Astrocyte (in vitro differentiated cells and primary cell): ENCODE measurements around the gene GMDS. TPM values are rescaled to one million over a fixed set of nuclear protein-coding genes. Genes with fewer than 3 reads are reported as not detected.

ENCODE experiments used
- DNase-seq: peaks from one replicate; pipeline ENCODE4 v3.0.0-alpha.2; 2010; ENCODE audit warnings: low read depth
- FAIRE-seq: peaks from 2 replicates; lab custom pipeline; 2011; peaks lifted over from hg19 to GRCh38; lab: Jason Lieb, UNC
- H2AFZ ChIP-seq: 2 replicates; pipeline ENCODE4 v1.6.0; 2012; ENCODE audit warnings: low read depth, low read length, inconsistent platforms
- H3K27ac ChIP-seq: 2 replicates; pipeline ENCODE4 v1.5.1; 2011; ENCODE audit warnings: low read depth, low read length, inconsistent platforms
- H3K27me3 ChIP-seq: 2 replicates; pipeline ENCODE4 v1.6.0; 2011; ENCODE audit warnings: low read length, inconsistent platforms; ENCODE audit not compliant: insufficient read depth
- H3K36me3 ChIP-seq: 2 replicates; pipeline ENCODE4 v1.5.1; 2011; ENCODE audit warnings: low read length, inconsistent platforms; ENCODE audit not compliant: insufficient read depth
- H3K4me1 ChIP-seq: 2 replicates; pipeline ENCODE4 v1.5.1; 2011; ENCODE audit warnings: low read length, inconsistent platforms; ENCODE audit not compliant: insufficient read depth
- H3K4me2 ChIP-seq: 2 replicates; pipeline ENCODE4 v1.6.0; 2012; ENCODE audit warnings: low read length, inconsistent platforms
- H3K4me3 ChIP-seq: 2 replicates; pipeline ENCODE4 v1.5.1; 2011; ENCODE audit warnings: low read depth, mild to moderate bottlenecking, low read length, inconsistent platforms; ENCODE audit not compliant: insufficient read depth
- H3K79me2 ChIP-seq: 2 replicates; pipeline ENCODE4 v1.6.0; 2012; ENCODE audit warnings: mild to moderate bottlenecking, low read length, inconsistent platforms; ENCODE audit not compliant: insufficient read depth
- H3K9ac ChIP-seq: 2 replicates; pipeline ENCODE4 v1.6.0; 2012; ENCODE audit warnings: mild to moderate bottlenecking, low read length, inconsistent platforms
- H3K9me3 ChIP-seq: 2 replicates; pipeline ENCODE4 v1.5.1; 2012; ENCODE audit warnings: low read depth, mild to moderate bottlenecking, low read length, inconsistent platforms; ENCODE audit not compliant: insufficient read depth
- H4K20me1 ChIP-seq: 2 replicates; pipeline ENCODE4 v1.6.0; 2012; ENCODE audit warnings: low read length, inconsistent platforms; ENCODE audit not compliant: insufficient read depth
- H3K27ac Mint-ChIP-seq: one replicate; pipeline ENCODE4 v1.8.0; 2021; ENCODE audit warnings: mild to moderate bottlenecking, mixed read lengths; ENCODE audit not compliant: unreplicated experiment
- H3K27me3 Mint-ChIP-seq: one replicate; pipeline ENCODE4 v1.8.0; 2021; ENCODE audit warnings: low read depth, mixed read lengths; ENCODE audit not compliant: unreplicated experiment
- H3K36me3 Mint-ChIP-seq: one replicate; pipeline ENCODE4 v1.8.0; 2021; ENCODE audit warnings: low read depth, mixed read lengths; ENCODE audit not compliant: unreplicated experiment
- H3K4me1 Mint-ChIP-seq: one replicate; pipeline ENCODE4 v1.8.0; 2021; ENCODE audit warnings: low read depth, mixed read lengths; ENCODE audit not compliant: unreplicated experiment
- H3K4me3 Mint-ChIP-seq: one replicate; pipeline ENCODE4 v1.8.0; 2021; ENCODE audit warnings: mild to moderate bottlenecking, moderate library complexity, mixed read lengths; ENCODE audit not compliant: unreplicated experiment
- H3K9me3 Mint-ChIP-seq: one replicate; pipeline ENCODE4 v1.8.0; 2021; ENCODE audit warnings: mild to moderate bottlenecking, mixed read lengths; ENCODE audit not compliant: unreplicated experiment
- EZH2 ChIP-seq: IDR thresholded peaks from 2 replicates; pipeline ENCODE4 v1.6.1; 2012; ENCODE audit warnings: mild to moderate bottlenecking, low read length, inconsistent platforms; ENCODE audit not compliant: insufficient read depth
- total RNA-seq: library from RNA; stranded (reverse); gene quantifications from 2 replicates; pipeline ENCODE4 v1.2.1, GENCODE V29; 2021
- TF ChIP-seq, protein P1 (sequence below): IDR thresholded peaks from 2 replicates; pipeline ENCODE4 v1.5.1; 2011; ENCODE audit warnings: low read depth, mild to moderate bottlenecking, inconsistent platforms, low read length, moderate library complexity; ENCODE audit not compliant: insufficient read depth

GMDS gene
- total RNA-seq, 1 donor from 2014 or later = 9.4 TPM

DNA sequence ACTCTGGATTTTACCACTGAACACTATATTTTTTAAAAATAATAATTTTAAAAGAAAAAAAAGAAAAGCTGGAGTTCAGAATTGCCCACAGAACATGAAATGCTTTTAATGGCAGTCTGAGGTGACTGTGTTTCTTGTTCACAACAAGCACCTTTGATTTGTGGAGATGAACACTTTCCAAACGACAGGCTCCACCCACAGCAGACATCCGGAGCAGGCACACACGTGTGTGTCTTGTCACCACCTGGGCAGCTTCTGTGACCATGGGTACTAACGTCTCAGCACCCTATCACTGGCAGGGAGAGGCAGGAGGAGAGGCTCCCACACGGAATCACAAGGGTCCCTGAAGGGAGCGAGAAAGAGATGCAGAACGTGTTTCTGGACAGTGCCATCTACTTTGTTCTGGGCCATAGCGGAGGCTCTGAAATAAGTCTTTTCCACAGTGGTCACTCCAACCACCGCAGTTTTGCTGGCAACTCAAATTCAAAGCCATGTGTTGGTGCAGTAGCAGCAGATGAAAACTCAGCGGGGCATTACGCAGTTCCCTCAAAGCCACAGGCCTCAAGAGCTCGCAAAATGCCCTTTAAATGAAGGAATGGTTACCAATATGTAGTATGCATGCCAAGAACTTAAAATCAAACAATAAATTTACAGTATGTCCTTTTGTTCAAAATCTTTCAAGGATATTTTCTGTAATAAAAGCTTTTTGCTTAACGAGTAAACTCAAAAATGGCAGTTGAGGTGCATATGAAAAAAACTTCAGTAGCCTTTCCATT is 393.5 kb downstream of the GMDS start:
- no peaks in the 10 kb centered on the region for H4K20me1 ChIP-seq
- no peak overlapping the region for H3K4me3 Mint-ChIP-seq
- no peaks in the 10 kb centered on the region for H3K36me3 Mint-ChIP-seq
- H3K4me2 ChIP-seq = no peak overlapping the region
- H3K9ac ChIP-seq = no peak overlapping the region
- H3K4me1 ChIP-seq = no peaks in the 10 kb centered on the region
- FAIRE-seq (no peak), DNase-seq (no peak)
- no peak overlapping the region for H3K4me3 ChIP-seq
- no peaks in the 10 kb centered on the region for H3K27me3 ChIP-seq
- no peaks in the 10 kb centered on the region for H3K27me3 Mint-ChIP-seq
- H3K27ac ChIP-seq = no peak overlapping the region
- TF ChIP-seq EZH2 = no peak
- TF ChIP-seq, protein P1, sequence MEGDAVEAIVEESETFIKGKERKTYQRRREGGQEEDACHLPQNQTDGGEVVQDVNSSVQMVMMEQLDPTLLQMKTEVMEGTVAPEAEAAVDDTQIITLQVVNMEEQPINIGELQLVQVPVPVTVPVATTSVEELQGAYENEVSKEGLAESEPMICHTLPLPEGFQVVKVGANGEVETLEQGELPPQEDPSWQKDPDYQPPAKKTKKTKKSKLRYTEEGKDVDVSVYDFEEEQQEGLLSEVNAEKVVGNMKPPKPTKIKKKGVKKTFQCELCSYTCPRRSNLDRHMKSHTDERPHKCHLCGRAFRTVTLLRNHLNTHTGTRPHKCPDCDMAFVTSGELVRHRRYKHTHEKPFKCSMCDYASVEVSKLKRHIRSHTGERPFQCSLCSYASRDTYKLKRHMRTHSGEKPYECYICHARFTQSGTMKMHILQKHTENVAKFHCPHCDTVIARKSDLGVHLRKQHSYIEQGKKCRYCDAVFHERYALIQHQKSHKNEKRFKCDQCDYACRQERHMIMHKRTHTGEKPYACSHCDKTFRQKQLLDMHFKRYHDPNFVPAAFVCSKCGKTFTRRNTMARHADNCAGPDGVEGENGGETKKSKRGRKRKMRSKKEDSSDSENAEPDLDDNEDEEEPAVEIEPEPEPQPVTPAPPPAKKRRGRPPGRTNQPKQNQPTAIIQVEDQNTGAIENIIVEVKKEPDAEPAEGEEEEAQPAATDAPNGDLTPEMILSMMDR = no peak
- no peak overlapping the region for H2AFZ ChIP-seq
- no peak overlapping the region for H3K27ac Mint-ChIP-seq
- H3K36me3 ChIP-seq = no peaks in the 10 kb centered on the region
- peaks cover 2% of the 10 kb centered on the region for H3K9me3 Mint-ChIP-seq
- H3K79me2 ChIP-seq = no peaks in the 10 kb centered on the region
- H3K4me1 Mint-ChIP-seq = no peaks in the 10 kb centered on the region
- no peaks in the 10 kb centered on the region for H3K9me3 ChIP-seq

DNA sequence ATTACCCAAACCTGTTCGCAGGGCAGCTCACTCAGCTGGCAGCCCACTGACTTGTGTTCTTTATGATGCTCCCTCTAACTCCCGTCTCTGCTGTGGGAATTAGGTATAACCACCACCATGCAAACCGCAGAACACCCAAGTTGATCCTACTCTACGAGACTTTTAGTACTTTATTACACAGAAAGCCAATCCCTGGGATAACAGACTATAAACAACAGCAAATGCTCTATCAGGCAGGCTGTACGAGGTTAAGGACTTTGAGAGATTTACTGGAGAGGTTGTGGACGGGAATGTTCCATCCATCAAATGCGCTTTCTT is 394.6 kb downstream of the GMDS start:
- no peaks in the 10 kb centered on the region for H3K9me3 ChIP-seq
- no peaks in the 10 kb centered on the region for H3K36me3 Mint-ChIP-seq
- no peaks in the 10 kb centered on the region for H3K79me2 ChIP-seq
- FAIRE-seq (no peak), DNase-seq (no peak)
- no peak overlapping the region for H3K4me3 ChIP-seq
- TF ChIP-seq, protein P1 = no peak
- no peak for TF ChIP-seq EZH2
- no peak overlapping the region for H3K4me3 Mint-ChIP-seq
- peaks cover 7% of the 10 kb centered on the region for H3K9me3 Mint-ChIP-seq
- H3K27me3 ChIP-seq = no peaks in the 10 kb centered on the region
- H3K27me3 Mint-ChIP-seq = no peaks in the 10 kb centered on the region
- H3K27ac Mint-ChIP-seq = no peak overlapping the region
- no peaks in the 10 kb centered on the region for H3K4me1 Mint-ChIP-seq
- no peaks in the 10 kb centered on the region for H4K20me1 ChIP-seq
- no peak overlapping the region for H3K4me2 ChIP-seq
- H3K36me3 ChIP-seq = no peaks in the 10 kb centered on the region
- no peaks in the 10 kb centered on the region for H3K4me1 ChIP-seq
- no peak overlapping the region for H2AFZ ChIP-seq
- no peak overlapping the region for H3K9ac ChIP-seq
- H3K27ac ChIP-seq = no peak overlapping the region

DNA sequence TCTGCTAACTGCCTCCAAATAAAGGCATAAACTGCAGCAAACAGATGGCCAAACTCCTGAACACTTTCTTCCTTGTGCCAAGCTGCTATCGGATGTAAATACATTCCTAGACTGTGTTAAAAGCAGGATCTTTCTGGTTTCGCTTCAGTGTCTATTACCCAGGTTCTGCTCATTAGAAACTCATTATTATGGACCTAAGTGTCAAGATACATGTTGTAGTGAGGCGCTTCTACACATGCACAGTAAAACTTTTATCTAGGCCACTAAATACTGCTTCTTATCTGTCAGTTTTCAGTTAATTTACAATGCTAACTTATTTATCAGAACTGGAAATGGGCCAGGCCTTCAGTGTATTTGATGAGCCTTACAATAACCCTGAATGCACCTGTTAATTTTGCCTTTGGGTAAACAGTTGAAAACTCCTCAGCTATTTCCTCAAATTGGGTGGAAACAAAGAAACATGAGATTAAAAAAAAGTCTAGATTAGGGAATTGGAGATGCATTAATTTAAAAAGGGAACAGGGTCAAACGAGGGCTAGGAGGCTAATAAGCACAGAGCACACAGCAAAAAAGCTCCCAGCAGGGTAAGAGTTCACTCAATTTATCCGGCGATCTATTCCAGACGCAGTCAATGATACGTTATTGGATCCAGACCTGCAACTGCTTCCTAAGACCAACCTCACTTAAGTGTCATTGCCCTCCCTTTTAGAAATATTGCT is 395.1 kb downstream of the GMDS start:
- Histone ChIP-seq H3K79me2 (no peaks in the 10 kb centered on the region), H3K4me2 (no peak overlapping the region), H3K4me1 (no peaks in the 10 kb centered on the region), H3K9ac (no peak overlapping the region), H2AFZ (no peak overlapping the region), H4K20me1 (no peaks in the 10 kb centered on the region), H3K4me3 (no peak overlapping the region), H3K27me3 (no peaks in the 10 kb centered on the region), H3K27ac (no peak overlapping the region), H3K9me3 (no peaks in the 10 kb centered on the region), H3K36me3 (no peaks in the 10 kb centered on the region)
- H3K9me3 Mint-ChIP-seq = peaks cover 8% of the 10 kb centered on the region
- TF ChIP-seq, protein P1 = no peak
- no peak for TF ChIP-seq EZH2
- H3K4me3 Mint-ChIP-seq = no peak overlapping the region
- DNase-seq (no peak), FAIRE-seq (no peak)
- no peak overlapping the region for H3K27ac Mint-ChIP-seq
- no peaks in the 10 kb centered on the region for H3K4me1 Mint-ChIP-seq
- H3K27me3 Mint-ChIP-seq = no peaks in the 10 kb centered on the region
- no peaks in the 10 kb centered on the region for H3K36me3 Mint-ChIP-seq
